Endometrial microvascular endothelial cells (primary cell): ENCODE data around the gene LSS. TPM values are rescaled to one million over a fixed set of nuclear protein-coding genes. Genes with fewer than 3 reads are reported as not detected.

Source experiments
- in situ Hi-C: cut with HindIII; loops from 2 replicates; pipeline ENCODE4 v1.10.0; 2017; ENCODE audit warnings: low sequenced_read_pairs, low pct_unique_long_range_greater_than_20kb; ENCODE audit errors: inconsistent ontology term
- total RNA-seq: library from RNA; depleted of rRNA; stranded (reverse); fragments of >200 nt; gene quantifications from one replicate; pipeline ENCODE4 v1.2.3, GENCODE V29; 2015; ENCODE audit errors: inconsistent ontology term

Gene LSS
- total RNA-seq, 1 donor from 2014 or later, result 57.2 TPM

DNA sequence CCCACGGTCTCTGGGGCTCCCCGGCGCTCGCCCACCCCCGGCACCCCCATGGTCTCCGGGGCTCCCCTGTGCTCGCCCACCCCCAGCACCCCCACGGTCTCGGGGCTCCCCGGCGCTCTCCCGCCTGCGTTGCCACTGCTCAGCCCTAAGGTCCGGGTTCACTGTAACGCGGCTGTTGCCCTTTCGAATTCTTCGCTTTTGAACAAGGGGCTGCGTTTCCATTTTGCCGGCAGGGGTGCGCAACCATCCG, 68.0 kb downstream of the LSS start:
- in situ Hi-C loops, result no loop called here

DNA sequence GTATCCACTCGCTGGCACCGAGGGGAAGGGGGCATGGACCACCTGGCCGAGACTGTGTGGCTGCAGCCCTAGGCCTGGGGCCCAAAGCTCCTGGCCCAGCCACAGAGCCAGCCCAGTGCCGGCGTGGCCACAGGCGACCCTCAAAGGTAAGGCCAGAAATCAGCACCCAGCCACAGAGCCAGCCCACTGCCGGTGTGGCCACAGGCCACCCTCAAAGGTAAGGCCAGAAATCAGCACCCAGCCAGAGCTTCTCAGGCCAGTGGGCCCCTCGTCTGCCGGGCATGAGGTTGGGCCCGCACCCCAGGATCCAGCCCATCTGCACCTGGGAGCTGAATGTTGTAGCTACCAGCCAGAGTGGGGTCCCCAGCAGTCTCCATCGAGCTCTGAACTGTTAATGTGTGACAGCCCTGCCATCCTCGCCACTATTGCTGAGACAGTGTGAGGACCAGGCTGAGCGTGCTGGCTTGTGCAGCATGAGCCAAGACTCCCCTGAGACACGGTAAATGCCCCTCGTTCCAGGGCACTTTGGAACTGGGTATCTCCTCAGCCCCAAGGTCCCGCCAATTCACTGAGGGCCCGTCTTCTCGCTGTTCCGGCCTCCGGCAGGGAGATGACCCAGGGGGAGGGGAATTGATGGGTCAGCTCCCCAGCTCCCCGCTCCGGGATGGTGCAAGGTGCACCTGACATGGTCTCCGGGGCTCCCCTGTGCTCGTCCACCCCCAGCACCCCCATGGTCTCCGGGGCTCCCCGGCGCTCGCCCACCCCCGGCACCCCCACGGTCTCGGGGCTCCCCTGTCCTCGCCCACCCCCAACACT, 68.5 kb downstream of the LSS start:
- in situ Hi-C loops, result no loop called here

DNA sequence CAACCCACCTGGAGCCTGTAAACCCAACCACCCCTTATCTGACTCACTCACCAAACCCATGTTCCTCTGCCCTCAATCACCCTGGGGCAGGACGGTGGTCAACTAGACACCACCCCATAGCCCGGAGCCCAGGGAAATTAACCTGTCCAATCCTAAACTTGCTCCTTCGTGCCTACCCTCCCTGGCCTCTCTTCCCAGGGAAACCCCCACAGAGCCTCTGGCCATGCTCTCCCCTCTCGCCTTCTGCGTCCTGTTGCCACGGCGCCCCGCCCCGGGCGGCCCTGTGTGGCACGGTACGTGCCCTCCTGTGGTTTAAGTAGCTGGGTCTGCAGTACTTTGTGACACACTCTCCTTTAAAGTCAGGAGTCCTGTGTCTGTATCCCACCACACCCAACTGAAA, 69.2 kb downstream of the LSS start:
- in situ Hi-C loops, result no loop called here

DNA sequence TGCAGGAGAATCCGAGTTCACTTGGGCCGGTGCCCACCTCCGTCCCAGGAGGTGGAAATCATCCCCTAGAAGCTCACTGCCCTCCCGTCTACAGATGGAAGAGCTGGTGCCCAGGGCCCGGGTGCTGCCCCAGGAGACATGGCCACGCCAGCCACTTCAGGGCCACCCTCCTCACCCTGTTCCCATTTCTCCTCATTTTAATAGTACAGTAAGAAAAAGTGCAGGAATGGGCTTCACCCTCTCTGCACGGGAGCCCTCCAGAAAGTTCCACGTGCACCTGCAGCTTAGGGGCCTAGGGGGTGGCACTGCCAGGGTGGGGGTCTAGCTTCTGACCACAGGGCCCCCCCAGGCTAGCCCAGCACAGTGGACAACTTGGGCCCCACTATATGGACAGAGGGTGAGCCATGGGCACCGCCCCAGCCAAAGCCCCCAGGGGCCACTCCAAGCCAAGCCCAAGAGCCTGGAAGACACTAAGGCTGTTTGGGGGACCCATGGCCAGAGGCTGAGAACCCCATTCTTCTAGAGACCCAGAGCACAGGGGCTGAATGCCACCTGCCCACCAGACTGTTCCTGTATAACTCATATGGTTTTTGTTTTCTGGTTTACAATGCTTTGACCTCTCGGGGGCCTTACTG, 69.8 kb downstream of the LSS start:
- in situ Hi-C loops, result no loop called here

DNA sequence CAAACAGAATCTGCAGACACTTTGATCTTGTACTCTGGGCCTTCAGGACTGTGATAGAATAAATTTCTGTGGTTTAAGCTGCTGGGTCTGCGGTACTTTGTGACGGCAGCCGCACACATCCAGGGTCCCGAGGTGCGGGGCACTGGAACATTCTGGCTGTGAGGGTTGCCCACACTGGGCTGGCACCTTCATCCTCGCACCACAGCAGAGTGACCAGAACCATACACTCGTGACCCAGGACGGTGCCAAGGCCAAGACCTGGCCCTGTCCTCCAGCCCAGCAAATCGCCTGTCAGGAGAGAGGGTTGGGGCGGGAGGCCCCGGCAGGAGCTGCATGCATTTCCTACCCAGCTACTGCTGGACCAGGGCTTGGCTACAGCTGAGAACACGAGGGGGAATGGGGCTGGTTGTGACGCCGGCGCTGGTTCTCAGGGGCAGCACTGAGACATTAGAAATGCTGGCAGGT, 70.6 kb downstream of the LSS start:
- in situ Hi-C loops, result no loop called here

DNA sequence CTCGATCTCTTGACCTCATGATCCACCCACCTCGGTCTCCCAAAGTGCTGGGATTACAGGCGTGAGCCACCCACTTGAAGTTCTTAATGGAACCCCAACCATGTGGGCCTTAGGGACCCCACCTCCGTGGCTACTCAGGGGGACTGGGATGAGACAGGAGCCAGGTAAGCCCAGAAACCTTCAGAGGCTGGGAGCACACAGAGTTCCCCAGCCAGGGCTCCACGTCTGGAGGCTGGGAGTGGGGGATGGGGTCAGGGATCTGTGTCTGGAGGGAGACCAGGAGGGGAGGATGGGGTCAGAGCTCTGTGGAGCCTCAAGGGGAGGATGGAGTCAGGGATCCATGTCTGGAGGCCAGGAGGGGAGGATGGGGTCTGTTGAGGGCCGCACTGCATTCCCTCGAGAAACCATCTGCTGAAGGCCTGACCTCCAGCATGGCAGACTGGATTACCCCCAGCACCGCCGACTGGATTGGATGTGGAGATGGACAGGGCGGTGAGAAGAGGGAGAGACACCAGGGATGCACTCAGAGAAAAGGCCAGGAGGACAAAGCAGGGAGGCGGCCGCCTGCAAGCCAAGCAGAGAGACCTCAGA, 71.1 kb downstream of the LSS start:
- in situ Hi-C loops, result no loop called here

DNA sequence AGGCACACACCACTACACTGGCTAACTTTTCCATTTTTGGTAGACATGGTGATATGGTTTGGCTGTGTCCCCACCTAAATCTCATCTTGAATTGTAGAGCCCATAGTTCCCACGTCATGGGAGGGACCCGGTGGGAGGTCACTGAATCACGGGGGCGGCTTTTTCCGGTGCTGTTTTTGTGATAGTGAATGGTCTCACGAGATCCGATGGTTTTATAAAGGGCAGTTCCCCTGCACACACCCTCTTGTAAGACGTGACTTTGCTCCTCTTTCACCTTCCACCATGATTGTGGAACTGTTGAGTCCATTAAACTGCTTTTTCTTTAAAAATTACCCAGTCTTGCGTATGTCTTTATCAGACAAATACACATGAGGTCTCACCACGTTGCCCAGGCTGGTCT, 71.9 kb downstream of the LSS start:
- in situ Hi-C loops, result no loop called here

DNA sequence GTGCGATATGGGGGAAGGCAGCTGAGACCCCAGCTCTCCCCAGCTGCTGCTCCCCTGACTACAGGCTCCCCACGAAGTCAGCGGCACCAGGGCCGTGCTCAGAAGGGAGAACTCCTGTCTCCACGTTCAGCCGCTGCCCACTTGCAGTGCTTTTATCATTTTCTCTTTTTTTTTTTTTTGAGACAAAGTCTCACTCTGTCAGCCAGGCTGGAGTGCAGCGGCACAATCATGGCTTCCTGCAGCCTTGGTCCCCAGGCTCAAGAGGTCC, 72.3 kb downstream of the LSS start:
- in situ Hi-C loops, result no loop called here

DNA sequence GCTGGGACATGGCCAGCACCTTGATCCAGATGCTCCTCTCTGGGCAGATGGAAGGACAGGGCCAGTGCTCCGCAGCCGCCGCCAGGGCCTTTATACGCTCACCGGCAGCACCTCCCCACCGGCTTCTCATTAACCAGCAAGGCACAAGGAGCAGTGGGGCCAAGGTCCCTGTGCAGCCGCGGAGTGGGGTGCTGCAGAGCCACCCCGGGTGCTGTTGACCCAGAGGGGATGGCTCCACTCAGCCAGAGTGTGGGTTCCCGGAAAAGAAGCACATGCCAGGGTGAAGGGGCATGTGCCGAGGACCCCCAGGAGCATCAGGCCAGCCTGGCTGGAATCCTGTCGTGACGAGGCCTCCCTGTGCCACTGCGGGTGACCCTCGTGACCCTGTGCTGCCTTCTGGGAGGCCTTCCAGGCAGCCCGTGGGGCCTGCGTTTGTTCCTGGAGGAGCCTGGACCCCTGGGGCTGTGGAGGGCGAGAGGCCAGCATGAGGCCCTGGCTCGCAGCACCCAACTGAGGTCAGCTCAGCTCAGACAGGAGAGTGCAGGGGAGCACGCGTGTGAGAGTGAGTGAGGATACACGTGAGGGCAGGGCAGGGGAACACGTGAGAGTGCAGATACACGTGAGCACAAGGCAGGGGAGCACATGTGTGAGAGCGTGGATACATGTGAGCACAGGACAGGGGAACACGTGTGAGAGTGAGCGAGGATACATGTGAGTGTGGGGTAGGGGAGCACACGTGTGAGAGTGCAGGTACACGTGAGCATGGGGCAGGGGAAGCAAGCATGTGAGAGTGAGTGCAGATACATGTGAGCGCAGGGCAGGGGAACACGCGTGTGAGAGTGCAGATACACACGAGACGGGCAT, 72.8 kb downstream of the LSS start, which contains the start of gene FTCD:
FTCD (minus strand) TSS at position 66 of the 864 bp plus-strand sequence; CDS start at position 10, 56 bp downstream.
- in situ Hi-C loops, result no loop called here

DNA sequence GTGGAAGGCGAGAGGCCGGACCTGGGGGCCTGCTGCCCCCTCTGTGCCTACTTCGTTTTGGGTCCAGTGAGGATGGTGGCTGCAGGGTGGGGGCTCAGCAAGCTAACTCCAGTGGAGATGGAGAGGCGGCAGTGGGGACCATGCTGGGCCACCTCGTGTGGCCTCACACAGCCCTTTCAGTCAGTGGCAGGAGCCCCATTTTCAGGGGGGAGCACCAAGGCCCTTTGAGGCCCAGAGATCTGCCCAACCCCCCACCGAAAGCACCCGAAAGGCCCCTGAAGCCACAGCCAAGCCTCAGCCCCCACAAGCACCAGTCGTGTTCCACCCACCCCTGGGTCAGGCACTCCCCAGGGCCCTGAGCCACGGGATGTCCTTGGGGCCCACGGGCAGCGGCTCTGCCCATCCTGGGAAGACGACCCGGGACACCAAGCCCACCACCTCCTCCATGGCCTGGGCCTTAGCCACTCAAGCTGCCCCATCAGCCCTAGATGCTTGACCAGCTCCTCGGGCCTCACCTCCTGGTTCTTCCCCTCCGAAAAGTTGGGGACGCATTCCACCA, 73.5 kb downstream of the LSS start:
- in situ Hi-C loops, result no loop called here

DNA sequence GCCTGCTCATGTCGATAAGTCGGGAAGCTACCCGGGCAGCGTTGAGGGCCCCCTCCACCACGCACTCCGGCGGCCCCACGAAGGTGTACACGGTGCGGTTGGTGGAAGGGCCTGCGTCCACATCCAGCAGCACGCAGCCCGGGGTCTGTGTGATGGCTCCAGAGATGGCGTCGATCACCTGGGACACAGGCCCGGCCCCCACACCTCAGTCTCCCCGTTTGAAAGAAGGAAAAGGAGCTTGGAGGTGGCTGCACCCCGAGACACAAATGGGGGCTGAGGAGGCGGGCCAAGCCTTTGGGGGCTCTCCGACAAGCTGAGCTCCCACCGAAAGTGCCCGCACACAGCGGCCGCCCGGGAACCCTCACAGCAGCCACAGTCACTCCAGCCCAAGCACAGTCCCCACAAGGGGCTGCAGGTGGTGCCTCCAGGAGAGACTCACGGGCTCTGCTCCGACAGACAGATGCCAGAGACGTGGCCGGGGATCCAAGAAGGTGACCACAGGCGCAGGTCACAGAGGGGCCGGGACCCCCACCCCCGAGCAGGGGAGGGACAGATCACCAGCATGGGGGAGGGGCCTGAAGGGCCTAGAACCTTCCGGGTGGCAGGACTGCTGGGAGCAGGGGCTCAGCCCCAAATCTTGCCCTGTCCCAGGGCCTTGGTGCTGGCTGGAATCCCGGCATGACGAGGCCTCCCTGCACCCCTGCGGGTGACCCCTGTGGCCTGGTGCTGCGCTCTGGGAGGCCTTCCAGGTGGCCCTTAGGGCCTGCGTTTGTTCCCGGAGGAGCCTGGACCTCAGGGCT, 74.2 kb downstream of the LSS start:
- in situ Hi-C loops, result no loop called here

DNA sequence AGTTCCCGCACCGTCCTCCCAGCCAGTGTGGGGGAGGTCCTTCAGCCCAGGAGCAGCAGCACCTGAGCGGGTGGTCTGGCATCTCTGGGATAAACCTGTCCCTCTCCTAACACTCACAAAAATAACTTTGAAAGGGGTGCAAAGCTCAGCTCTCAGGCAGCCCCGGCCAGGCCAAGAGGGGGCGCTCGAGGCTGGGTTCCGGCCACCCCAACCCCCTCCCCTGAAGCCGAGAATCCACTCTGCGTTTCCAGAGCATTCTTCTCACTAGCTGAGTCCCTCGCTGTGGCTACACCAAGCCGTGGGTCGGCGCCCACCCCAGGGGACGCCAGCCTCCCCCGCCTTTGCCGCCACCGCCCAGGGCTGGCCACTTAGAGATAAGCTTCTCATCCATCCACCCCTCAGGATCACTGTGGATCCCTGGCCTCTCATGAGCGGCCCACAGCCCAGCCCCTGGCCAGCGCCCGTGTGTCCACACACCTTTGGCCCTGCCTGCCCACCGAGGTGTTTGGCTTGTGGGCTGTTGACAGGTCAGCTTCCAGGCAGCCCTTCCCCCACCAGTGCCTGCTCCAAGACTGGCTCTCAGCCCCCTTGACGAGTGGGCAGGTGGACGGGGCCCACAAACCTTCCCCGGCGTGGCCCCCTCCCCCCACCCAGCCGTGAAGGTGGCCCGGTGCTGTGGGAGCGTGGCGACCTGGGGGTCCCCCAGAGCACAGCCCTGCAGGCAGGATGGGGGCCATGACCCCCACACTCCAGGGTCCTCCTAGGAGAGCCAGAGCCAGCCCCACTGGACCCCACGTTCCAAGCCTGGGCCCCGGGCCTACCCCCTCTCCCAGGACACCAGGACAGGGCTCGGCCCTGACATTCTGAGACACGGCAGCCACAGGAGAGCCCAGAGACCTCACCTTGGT, 75.1 kb downstream of the LSS start:
- in situ Hi-C loops, result no loop called here

DNA sequence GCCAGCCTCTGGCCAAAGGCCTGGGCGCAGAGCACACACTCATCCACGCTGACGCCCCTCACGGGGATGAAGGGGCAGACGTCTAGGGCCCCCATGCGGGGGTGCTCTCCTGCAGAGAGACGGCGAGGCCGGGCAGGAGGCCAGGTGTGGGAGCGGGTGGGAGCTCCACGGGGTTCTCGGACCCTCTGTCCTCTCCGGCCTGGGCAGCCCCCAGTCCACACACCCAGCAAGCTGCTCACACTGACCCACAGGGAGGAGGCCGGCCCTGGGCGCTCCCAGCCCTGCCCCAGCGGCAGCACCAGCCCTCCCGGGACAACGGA, 75.7 kb downstream of the LSS start:
- in situ Hi-C loops, result no loop called here

DNA sequence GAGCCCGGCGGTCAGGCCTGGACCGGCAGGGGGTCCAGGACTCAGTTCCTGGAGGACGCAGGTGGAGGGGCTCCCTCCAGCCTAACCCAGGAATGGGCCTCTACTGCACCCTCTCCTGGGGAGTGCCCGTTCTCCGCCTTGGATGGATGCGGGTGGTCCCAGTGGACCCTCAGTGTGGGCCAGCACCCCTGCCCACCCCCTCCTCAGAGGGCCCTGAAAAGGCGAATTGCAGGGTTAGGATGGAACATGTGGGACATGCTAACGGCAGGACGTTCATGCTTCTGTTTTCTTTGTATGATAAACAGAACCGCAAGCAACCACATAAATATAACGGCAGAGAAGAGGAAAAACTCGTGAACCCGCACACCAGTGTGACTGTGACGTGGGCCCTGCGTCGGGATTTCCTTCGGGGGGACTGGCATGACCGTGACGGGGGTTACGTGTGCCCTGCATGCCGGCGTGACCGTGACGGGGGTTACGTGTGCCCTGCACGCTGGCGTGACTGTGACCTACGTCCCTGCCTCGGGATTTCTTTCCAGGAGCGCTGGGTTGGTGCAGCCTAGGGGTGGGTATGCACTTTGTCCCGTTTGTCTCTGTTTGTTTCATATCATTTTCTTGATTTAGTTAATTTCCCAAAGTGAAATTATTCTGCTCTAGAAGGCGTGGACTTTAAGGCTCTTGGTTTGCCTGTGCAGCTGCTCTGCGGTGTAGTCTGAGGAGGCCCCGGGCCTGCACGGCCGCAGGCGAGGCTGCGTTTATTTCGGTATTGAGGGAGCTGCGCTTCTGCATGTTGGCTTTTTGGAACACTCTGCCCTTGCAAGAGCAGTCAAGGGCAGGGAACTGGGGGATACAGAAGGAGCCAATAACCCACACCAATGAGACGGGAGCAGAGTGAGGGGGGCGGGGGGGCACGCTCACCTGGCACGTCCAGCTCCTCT, 76.3 kb downstream of the LSS start:
- in situ Hi-C loops, result no loop called here

DNA sequence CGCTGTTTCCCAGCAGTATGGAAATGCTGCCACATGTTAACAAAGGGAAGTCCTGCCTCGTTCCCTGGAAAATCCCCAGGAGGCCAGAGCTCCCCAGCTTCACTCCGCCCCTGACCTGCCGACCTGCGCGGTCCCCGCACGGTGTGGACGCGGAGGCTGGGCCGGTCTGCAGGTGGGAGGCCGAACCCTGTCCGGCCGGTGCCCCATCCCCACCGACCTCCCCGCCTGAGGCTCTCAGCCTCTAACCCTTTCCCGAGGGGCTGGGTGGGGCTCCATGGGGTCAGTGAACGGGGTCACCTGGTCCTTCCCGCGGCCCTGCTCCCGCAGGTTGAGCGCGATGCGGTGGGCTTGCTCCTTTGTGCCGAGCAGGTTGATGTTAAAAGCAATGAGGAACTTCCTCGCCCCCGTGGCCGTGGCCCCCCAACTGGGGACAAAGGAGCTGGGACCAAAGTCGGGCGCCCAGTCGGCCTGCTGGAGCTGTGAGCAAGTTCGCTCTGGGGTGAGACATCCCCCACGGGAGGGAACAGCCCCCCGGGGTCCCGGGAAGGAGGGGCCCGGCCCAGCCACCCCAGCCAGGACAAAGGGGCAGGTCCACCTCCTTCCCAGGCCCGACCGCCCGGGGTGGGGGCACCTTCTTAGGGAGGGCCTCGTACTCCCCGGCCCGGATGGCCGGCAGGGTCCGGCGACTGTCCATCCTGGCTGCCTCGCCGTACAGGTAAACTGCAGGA, 77.1 kb downstream of the LSS start:
- in situ Hi-C loops, result no loop called here

DNA sequence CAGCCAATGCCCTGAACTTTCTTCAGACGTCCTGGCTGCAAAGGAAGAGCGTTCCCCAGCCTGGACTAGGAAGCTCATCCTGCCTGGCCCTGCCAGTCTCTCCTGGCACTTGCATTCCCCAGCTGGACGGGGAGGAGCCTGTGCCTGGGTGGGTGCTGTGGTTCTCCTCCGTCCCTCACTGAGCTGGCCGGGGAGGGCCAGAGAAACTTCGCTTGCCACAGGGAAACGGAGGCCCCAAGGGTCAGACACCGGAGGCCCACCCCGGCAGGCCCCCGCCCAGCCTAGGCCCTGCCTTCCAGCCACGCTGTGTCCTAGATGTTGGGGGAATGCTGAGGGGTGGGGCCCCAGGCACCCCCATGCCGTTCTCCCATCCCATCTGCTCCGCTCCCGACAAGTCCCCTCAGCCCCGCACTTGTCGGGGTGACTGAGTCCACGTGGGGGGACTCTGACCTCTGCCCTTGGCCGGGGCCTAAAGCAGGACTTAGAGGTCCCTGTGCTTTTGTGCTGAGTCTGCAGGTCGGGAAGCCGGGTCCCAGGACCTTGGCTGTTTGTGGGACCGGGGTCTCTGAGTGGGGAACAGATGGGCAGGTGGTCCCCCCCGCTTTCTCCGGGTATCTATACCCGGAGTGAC, 78.0 kb downstream of the LSS start:
- in situ Hi-C loops, result no loop called here
